ENCODE data around the gene VAV2. TPM values are rescaled to one million over a fixed set of nuclear protein-coding genes. Genes with fewer than 3 reads are reported as not detected.

VAV2 gene
- total and polyA plus RNA-seq, 11 donors: 3.3 to 9.9 (median 5.3) TPM

DNA sequence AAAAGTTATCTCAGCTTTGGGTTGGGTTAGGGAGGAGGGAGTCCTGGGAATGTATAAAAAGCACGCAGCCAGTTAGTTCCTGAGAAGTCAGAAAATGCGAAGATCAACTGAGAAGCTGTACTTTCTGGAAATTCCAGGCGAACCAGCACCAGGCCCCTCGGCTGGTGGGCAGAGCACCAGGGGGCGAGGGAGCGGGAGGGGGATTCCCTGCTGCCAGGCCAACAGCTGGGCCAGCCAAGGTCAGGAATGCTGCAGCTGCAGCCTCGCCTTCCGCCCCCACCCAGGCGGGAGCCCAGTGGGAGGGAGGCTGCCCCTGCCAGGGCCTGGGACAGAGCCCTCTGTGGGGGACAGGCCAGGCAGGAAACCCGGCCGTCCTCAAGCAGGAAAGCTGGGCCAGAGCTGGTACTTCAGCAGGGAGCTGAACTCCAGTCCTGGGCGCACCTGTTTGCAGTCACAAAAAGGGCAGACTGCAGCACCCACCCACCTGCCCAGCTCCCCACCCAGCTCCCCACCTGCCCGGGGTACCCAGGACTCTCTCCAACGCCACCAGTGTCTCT lies 35.5 kb downstream of the VAV2 start:
- Histone ChIP-seq H3K9me3 (no peaks in the 10 kb centered on the region), H3K4me1 (peaks cover 0 to 58% (median 36%) of the 10 kb centered on the region in 12 donors), H3K27ac (peak overlapping the region in 9 of 12 donors; percentile 19 to 65 (median 38)), H3K27me3 (no peaks in the 10 kb centered on the region), H3K36me3 (no peaks in the 10 kb centered on the region), H3K4me3 (peak overlapping the region in 6 of 12 donors; percentile 3 to 37 (median 17))
- DNase-seq (peak in 2 of 5 donors; percentile 46 to 55), ATAC-seq (peak in 3 of 4 donors; percentile 45 to 70 (median 63))
- intact Hi-C loops (cut with DNase I): loop anchor here in 1 of 10 donors (5.0 kb wide), 1 partner anchor 36 kb away; the partner anchor contains the start of gene VAV2
- WGBS, 4 donors: 32 to 52% (median 47%) methylated on average over 12 to 14 of the region's 14 CpGs
- TF ChIP-seq, protein P1, sequence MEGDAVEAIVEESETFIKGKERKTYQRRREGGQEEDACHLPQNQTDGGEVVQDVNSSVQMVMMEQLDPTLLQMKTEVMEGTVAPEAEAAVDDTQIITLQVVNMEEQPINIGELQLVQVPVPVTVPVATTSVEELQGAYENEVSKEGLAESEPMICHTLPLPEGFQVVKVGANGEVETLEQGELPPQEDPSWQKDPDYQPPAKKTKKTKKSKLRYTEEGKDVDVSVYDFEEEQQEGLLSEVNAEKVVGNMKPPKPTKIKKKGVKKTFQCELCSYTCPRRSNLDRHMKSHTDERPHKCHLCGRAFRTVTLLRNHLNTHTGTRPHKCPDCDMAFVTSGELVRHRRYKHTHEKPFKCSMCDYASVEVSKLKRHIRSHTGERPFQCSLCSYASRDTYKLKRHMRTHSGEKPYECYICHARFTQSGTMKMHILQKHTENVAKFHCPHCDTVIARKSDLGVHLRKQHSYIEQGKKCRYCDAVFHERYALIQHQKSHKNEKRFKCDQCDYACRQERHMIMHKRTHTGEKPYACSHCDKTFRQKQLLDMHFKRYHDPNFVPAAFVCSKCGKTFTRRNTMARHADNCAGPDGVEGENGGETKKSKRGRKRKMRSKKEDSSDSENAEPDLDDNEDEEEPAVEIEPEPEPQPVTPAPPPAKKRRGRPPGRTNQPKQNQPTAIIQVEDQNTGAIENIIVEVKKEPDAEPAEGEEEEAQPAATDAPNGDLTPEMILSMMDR (IDR thresholded peaks at IDR 0.05): no peak
- no peak for TF ChIP-seq POLR2A (IDR thresholded peaks at IDR 0.05)

GRCh38 chr9:133955821-133956411 lies 36.2 kb downstream of the VAV2 start:
- ATAC-seq (peak in 2 of 4 donors; percentile 23 to 41), DNase-seq (peak in 2 of 5 donors; percentile 30 to 63)
- Histone ChIP-seq H3K9me3 (no peaks in the 10 kb centered on the region), H3K27ac (peak overlapping the region in 9 of 12 donors; percentile 19 to 65 (median 38)), H3K4me3 (peak overlapping the region in 8 of 12 donors; percentile 3 to 37 (median 16)), H3K36me3 (no peaks in the 10 kb centered on the region), H3K27me3 (no peaks in the 10 kb centered on the region), H3K4me1 (peaks cover 0 to 57% (median 38%) of the 10 kb centered on the region in 12 donors)
- no peak for TF ChIP-seq POLR2A (IDR thresholded peaks at IDR 0.05)
- TF ChIP-seq, protein P1 (IDR thresholded peaks at IDR 0.05): no peak
- intact Hi-C loops (cut with DNase I): loop anchor here in 1 of 10 donors (5.0 kb wide), 1 partner anchor 36 kb away; the partner anchor contains the start of gene VAV2
- 20 to 34% (median 21%) methylated on average over 15 of the region's 15 CpGs for WGBS, 4 donors

- Histone ChIP-seq H3K36me3 (no peaks in the 10 kb centered on the region), H3K9me3 (no peaks in the 10 kb centered on the region), H3K27me3 (no peaks in the 10 kb centered on the region), H3K4me1 (peaks cover 0 to 53% (median 32%) of the 10 kb centered on the region in 12 donors), H3K27ac (no peak overlapping the region), H3K4me3 (no peak overlapping the region)
- TF ChIP-seq POLR2A (IDR thresholded peaks at IDR 0.05): no peak
- TF ChIP-seq, protein P1 (IDR thresholded peaks at IDR 0.05): no peak
- DNase-seq (peak in 2 of 5 donors; percentile 19 to 60), ATAC-seq (no peak)
- intact Hi-C loops (cut with DNase I): loop anchor here in 1 of 10 donors (5.0 kb wide), 1 partner anchor 37 kb away; the partner anchor contains the start of gene VAV2
- 67 to 76% (median 74%) methylated on average over 14 of the region's 14 CpGs for WGBS, 4 donors
Measured at GRCh38 chr9:133954862-133955529, 37.1 kb downstream of the VAV2 start.

All from heart left ventricle (tissue), 16 donors.